Measurements from ENCODE around the gene ASIC2.
A peak's percentile ranks its signal among the peaks of the same experiment; 100 is the strongest.

ASIC2 gene

GRCh38 chr17:33292981-33293867 lies at the start of gene ASIC2:
Gene ASIC2 (minus strand): TSS chr17:33293295.
- DNase-seq = no peak

- peak; percentile 28 to 40 for DNase-seq
Measured at GRCh38 chr17:33342025-33342424, 48.9 kb upstream of the ASIC2 start.

- DNase-seq = no peak
Measured at GRCh38 chr17:33338242-33338641, 45.1 kb upstream of the ASIC2 start.

GRCh38 chr17:33335491-33336173 lies 42.5 kb upstream of the ASIC2 start:
- DNase-seq = no peak

GRCh38 chr17:33334703-33335102 lies 41.6 kb upstream of the ASIC2 start:
- no peak for DNase-seq

- no peak for DNase-seq
Measured at GRCh38 chr17:33330877-33331276, 37.8 kb upstream of the ASIC2 start.

- no peak for DNase-seq
Measured at GRCh38 chr17:33328129-33328528, 35.0 kb upstream of the ASIC2 start.

- no peak for DNase-seq
Measured at GRCh38 chr17:33324736-33325135, 31.6 kb upstream of the ASIC2 start.

GRCh38 chr17:33322063-33322462 lies 29.0 kb upstream of the ASIC2 start:
- no peak for DNase-seq

- DNase-seq = no peak
Measured at GRCh38 chr17:33318241-33318640, 25.1 kb upstream of the ASIC2 start.

GRCh38 chr17:33316746-33317145 lies 23.7 kb upstream of the ASIC2 start:
- DNase-seq = no peak

GRCh38 chr17:33310296-33310695 lies 17.2 kb upstream of the ASIC2 start:
- DNase-seq = no peak

- no peak for DNase-seq
Measured at GRCh38 chr17:33303254-33303653, 10.2 kb upstream of the ASIC2 start.

GRCh38 chr17:33302394-33302793 lies 9.3 kb upstream of the ASIC2 start:
- DNase-seq = no peak

GRCh38 chr17:33300241-33300640 lies 7.1 kb upstream of the ASIC2 start:
- no peak for DNase-seq

- DNase-seq = no peak
Measured at GRCh38 chr17:33299115-33299514, 6.0 kb upstream of the ASIC2 start.

- no peak for DNase-seq
Measured at GRCh38 chr17:33297643-33298042, 4.5 kb upstream of the ASIC2 start.

GRCh38 chr17:33294994-33295393 lies 1.9 kb upstream of the ASIC2 start:
- no peak for DNase-seq

- DNase-seq = no peak
Measured at GRCh38 chr17:33292201-33292980, 704 bp downstream of the ASIC2 start.

- DNase-seq = no peak
Measured at GRCh38 chr17:33291248-33292200, 1.6 kb downstream of the ASIC2 start.

- DNase-seq = no peak
Measured at GRCh38 chr17:33290253-33290652, 2.8 kb downstream of the ASIC2 start.

- DNase-seq = no peak
Measured at GRCh38 chr17:33288954-33289353, 4.1 kb downstream of the ASIC2 start.
